ENCODE results near the gene ZDHHC1.

The ZDHHC1 gene

GRCh38 chr16:67457611-67458010, 41.3 kb upstream of the ZDHHC1 start:
- DNase-seq (ENCODE audit: low spot score): no peak
- TF ChIP-seq, protein P1, sequence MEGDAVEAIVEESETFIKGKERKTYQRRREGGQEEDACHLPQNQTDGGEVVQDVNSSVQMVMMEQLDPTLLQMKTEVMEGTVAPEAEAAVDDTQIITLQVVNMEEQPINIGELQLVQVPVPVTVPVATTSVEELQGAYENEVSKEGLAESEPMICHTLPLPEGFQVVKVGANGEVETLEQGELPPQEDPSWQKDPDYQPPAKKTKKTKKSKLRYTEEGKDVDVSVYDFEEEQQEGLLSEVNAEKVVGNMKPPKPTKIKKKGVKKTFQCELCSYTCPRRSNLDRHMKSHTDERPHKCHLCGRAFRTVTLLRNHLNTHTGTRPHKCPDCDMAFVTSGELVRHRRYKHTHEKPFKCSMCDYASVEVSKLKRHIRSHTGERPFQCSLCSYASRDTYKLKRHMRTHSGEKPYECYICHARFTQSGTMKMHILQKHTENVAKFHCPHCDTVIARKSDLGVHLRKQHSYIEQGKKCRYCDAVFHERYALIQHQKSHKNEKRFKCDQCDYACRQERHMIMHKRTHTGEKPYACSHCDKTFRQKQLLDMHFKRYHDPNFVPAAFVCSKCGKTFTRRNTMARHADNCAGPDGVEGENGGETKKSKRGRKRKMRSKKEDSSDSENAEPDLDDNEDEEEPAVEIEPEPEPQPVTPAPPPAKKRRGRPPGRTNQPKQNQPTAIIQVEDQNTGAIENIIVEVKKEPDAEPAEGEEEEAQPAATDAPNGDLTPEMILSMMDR (IDR thresholded peaks at IDR 0.05; ENCODE audit: extremely low read depth, insufficient read depth, missing control alignments): no peak
- in situ Hi-C loops (cut with MboI; ENCODE audit: low pct_unique_long_range_greater_than_20kb, low sequenced_read_pairs, unreplicated experiment): no loop called here

- in situ Hi-C loops (cut with MboI; ENCODE audit: low pct_unique_long_range_greater_than_20kb, low sequenced_read_pairs, unreplicated experiment): no loop called here
- no peak for DNase-seq (ENCODE audit: low spot score)
- TF ChIP-seq, protein P1 (IDR thresholded peaks at IDR 0.05; ENCODE audit: extremely low read depth, insufficient read depth, missing control alignments): peak; percentile 7
Measured at GRCh38 chr16:67456391-67457081, 40.3 kb upstream of the ZDHHC1 start.

GRCh38 chr16:67454852-67455251, 38.6 kb upstream of the ZDHHC1 start:
- in situ Hi-C loops (cut with MboI; ENCODE audit: low pct_unique_long_range_greater_than_20kb, low sequenced_read_pairs, unreplicated experiment): no loop called here
- DNase-seq (ENCODE audit: low spot score): no peak
- TF ChIP-seq, protein P1 (IDR thresholded peaks at IDR 0.05; ENCODE audit: extremely low read depth, insufficient read depth, missing control alignments): no peak

GRCh38 chr16:67454104-67454503, 37.8 kb upstream of the ZDHHC1 start:
- no peak for DNase-seq (ENCODE audit: low spot score)
- TF ChIP-seq, protein P1 (IDR thresholded peaks at IDR 0.05; ENCODE audit: extremely low read depth, insufficient read depth, missing control alignments): no peak
- in situ Hi-C loops (cut with MboI; ENCODE audit: low pct_unique_long_range_greater_than_20kb, low sequenced_read_pairs, unreplicated experiment): no loop called here

DNA sequence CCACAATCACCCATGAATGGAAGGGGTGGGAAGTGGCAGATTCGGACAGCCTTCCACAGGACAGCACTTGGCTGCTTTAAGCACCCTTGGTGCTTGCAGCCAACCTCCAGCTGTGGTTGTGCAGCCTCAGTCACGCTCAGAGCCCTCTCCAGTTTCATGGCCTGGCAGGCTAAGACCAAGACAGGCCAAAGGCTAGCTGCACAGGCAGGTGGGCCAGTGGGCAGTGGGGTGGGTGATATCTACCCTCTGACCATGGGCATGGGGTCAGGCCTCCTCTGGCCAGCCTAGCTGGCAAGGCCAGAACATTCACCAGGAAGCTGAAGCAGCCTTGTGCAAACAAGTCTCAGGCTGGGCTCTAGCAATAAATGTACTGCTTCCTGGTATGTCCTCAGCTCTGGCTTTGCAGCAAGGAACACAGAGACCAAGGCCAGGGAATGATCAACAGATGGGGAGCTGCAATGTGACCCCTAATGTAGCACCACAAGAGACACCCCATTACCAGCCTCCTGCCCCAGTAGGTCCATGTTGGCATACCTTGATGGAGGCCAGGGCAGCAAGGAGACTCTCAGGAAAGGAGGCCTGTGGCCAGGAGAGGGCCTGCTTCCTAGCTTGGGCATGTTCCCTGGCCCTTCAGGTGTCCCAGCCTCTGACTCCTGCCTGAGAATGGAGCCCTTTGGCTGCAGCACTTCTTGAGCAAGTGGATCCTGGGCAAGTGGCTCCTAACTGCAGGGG, 35.6 kb upstream of the ZDHHC1 start:
- no peak for DNase-seq (ENCODE audit: low spot score)
- in situ Hi-C loops (cut with MboI; ENCODE audit: low pct_unique_long_range_greater_than_20kb, low sequenced_read_pairs, unreplicated experiment): no loop called here

DNA sequence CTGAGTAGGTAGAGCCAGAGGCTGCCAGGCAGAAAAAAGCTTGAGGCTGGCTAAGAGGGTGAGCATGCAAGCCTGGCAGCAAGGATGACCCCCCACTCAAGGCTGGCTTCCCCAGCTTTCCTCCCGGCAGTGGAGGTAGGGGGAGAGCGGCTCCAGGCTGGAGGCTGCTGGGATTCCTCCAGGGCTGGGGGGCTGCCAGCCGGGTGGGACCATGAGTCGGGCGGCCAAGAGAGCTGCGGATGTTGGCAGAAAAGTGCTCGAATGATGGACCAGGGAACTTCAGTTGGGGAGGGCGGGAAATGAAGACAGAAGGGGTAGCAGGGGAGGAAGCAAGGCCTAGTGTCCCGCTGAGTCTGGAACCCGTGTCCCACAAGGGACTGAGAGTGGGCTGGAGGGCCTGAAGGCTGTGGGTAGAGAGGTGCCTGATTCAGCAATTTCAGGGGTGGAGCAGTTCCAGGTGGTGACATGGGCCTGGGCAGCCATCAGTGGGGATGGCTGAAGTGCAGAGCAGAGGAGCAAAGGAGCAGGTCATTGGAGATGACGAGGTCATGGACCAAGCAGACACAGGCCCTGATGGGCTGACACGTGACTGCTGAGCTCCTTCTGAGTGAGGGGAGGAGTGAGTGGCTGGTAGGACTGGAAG, 34.9 kb upstream of the ZDHHC1 start:
- DNase-seq (ENCODE audit: low spot score): no peak
- in situ Hi-C loops (cut with MboI; ENCODE audit: low pct_unique_long_range_greater_than_20kb, low sequenced_read_pairs, unreplicated experiment): no loop called here
- TF ChIP-seq, protein P1 (IDR thresholded peaks at IDR 0.05; ENCODE audit: extremely low read depth, insufficient read depth, missing control alignments): no peak

More for the DNA sequence above, 35.6 kb upstream of the ZDHHC1 start:
- TF ChIP-seq, protein P1 (IDR thresholded peaks at IDR 0.05; ENCODE audit: extremely low read depth, insufficient read depth, missing control alignments): no peak
